BJ (cell line): ENCODE measurements around the gene LRRC2. TPM values are rescaled to one million over a fixed set of nuclear protein-coding genes. Genes with fewer than 3 reads are reported as not detected.

ENCODE experiments used
- CTCF ChIA-PET: fragments of 350-600 bp; formaldehyde crosslinking; extraction: SDS; loops from one replicate; lab custom pipeline; 2021; ENCODE audit warnings: antibody characterized with exemption, inconsistent platforms; lab: Yijun Ruan, JAX
- POLR2A ChIA-PET: fragments of 300-600 bp; sonication (Branson Sonifier 250); formaldehyde crosslinking; extraction: SDS; loops from one replicate; lab custom pipeline; 2021; ENCODE audit warnings: antibody characterized with exemption; lab: Charles Lee
- DNase-seq: peaks from one replicate; pipeline ENCODE4 v3.0.0-alpha.2; 2011; ENCODE audit warnings: low read depth
- H3K27me3 ChIP-seq: 2 replicates; pipeline ENCODE4 v1.6.0; 2011; ENCODE audit warnings: low read length; ENCODE audit not compliant: control insufficient read depth, insufficient read depth
- H3K36me3 ChIP-seq: 2 replicates; pipeline ENCODE4 v1.5.1; 2011; ENCODE audit warnings: low read length; ENCODE audit not compliant: control insufficient read depth, insufficient read depth
- H3K4me3 ChIP-seq: 2 replicates; pipeline ENCODE4 v1.5.1; 2011; ENCODE audit warnings: low read depth, mild to moderate bottlenecking, control low read depth, low read length
- polyA plus RNA-seq: library from polyadenylated mRNA; depleted of rRNA; stranded (reverse); fragments of >200 nt; gene quantifications from 2 replicates; pipeline ENCODE4 v1.2.3, GENCODE V29; 2011
- TF ChIP-seq, protein P1 (sequence below): IDR thresholded peaks from 2 replicates; pipeline ENCODE4 v1.5.1; 2011; ENCODE audit warnings: low read depth, mild to moderate bottlenecking, control low read depth, inconsistent platforms, low read length, moderate library complexity; ENCODE audit not compliant: insufficient read depth

LRRC2 gene
- polyA plus RNA-seq, 1 experiment = 0.55 TPM

DNA sequence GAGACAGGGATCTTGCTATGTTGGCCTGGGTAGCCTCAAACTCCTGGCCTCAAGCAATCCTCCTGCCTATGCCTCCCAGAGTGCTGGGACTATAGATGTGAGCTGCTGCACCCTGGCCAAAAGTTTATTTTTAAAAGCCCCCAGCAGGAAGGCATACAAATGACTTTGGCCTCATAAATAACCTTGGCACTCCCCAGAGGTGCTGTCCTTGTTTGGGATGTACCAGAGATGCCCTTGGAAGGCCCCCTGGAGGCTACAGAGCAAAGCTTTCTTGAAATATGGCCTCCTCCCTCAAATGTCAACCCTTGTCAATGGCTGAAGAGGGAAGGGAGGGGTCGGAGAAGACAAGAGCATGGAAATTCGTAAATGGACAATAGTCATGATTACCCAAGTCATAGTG, 82.3 kb downstream of the LRRC2 start:
- POLR2A ChIA-PET = no interaction called here
- no peak overlapping the region for H3K4me3 ChIP-seq
- no peak for DNase-seq
- TF ChIP-seq, protein P1, sequence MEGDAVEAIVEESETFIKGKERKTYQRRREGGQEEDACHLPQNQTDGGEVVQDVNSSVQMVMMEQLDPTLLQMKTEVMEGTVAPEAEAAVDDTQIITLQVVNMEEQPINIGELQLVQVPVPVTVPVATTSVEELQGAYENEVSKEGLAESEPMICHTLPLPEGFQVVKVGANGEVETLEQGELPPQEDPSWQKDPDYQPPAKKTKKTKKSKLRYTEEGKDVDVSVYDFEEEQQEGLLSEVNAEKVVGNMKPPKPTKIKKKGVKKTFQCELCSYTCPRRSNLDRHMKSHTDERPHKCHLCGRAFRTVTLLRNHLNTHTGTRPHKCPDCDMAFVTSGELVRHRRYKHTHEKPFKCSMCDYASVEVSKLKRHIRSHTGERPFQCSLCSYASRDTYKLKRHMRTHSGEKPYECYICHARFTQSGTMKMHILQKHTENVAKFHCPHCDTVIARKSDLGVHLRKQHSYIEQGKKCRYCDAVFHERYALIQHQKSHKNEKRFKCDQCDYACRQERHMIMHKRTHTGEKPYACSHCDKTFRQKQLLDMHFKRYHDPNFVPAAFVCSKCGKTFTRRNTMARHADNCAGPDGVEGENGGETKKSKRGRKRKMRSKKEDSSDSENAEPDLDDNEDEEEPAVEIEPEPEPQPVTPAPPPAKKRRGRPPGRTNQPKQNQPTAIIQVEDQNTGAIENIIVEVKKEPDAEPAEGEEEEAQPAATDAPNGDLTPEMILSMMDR = no peak
- no peaks in the 10 kb centered on the region for H3K36me3 ChIP-seq
- CTCF ChIA-PET = interaction anchor here (0.6 to 3.1 kb wide), 3 partner anchors 74 to 200 kb away, joined by 3 to 15 read pairs (median 13); no protein-coding TSS in a partner anchor
- no peaks in the 10 kb centered on the region; the same call in 1 of the 2 replicates for H3K27me3 ChIP-seq

- POLR2A ChIA-PET = no interaction called here
- Histone ChIP-seq H3K36me3 (no peaks in the 10 kb centered on the region), H3K27me3 (peaks cover under 1% of the 10 kb centered on the region; the same call in 1 of the 2 replicates), H3K4me3 (no peak overlapping the region)
- no peak for DNase-seq
- TF ChIP-seq, protein P1 = no peak
- CTCF ChIA-PET = interaction anchor here (0.8 to 3.1 kb wide), 5 partner anchors 12 to 147 kb away, joined by 3 to 15 read pairs (median 5); no protein-coding TSS in a partner anchor
These were observed 83.3 kb downstream of the LRRC2 start for GRCh38 chr3:46482632-46483350.

- ChIA-PET POLR2A (no interaction called here), CTCF (interaction anchor here (0.7 to 2.0 kb wide), 3 partner anchors 14 to 148 kb away, joined by 3 to 6 read pairs (median 4); no protein-coding TSS in a partner anchor)
- Histone ChIP-seq H3K27me3 (peaks cover 5% of the 10 kb centered on the region), H3K4me3 (no peak overlapping the region), H3K36me3 (no peaks in the 10 kb centered on the region)
- DNase-seq = no peak
- TF ChIP-seq, protein P1 = no peak
These were observed 84.5 kb downstream of the LRRC2 start for GRCh38 chr3:46481636-46482035.

DNA sequence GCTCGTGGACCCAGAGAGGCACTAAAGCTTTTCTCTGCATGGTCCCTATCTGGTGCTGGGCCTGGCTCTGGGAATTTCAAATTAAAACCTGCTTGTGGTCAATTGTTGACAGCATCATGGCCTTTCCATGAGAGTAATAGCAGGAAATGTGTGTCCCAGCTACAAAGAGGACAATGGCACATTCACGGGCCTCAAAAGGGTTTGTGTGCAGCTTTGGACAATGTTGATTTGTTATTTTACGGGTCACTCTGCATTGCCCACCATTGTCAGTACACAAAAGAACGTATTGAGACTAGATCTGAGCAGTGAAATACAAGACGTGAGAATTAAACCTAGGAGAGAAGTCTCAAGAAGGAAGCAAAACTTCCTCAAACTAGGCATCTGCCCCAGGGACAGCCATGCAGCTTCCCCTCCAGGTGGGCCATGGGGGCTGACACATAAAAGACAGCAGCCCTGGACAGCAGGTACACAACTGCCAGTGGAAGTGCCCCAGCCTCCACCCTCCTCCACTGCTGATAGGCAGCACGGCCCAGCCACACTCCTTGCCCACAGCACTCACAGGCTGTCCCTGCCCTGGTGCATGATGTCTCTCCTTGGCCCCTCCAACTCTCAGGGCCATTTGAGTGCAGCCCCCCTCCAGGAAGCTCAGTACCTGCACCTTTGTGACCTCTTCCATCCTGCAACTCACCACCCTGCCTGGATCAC, 85.5 kb downstream of the LRRC2 start:
- POLR2A ChIA-PET = no interaction called here
- peaks cover 5% of the 10 kb centered on the region for H3K27me3 ChIP-seq
- TF ChIP-seq, protein P1 = no peak
- H3K36me3 ChIP-seq = no peaks in the 10 kb centered on the region
- no peak overlapping the region for H3K4me3 ChIP-seq
- CTCF ChIA-PET = interaction anchor here (0.7 to 2.1 kb wide), 3 partner anchors 8 to 149 kb away, joined by 4 to 17 read pairs (median 6); no protein-coding TSS in a partner anchor
- no peak for DNase-seq

DNA sequence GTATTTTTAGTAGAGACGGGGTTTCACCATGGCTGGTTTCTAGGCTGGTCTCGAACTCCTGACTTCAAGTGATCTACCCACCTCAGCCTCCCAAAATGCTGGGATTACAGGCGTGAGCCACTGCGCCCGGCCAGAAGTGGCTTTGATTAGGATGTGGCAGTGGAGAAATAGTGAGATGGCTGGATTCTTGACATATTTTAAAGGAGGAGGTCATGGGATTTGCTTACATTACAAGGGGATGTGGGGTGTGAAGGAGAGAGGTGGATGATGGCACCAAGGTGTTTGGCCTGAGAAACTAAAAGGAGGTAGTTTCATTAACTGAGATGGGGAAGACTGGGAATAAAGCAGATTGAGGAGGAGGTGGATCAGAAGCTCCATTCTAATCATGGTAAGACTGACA, 86.4 kb downstream of the LRRC2 start:
- Histone ChIP-seq H3K36me3 (no peaks in the 10 kb centered on the region), H3K27me3 (peaks cover 5% of the 10 kb centered on the region), H3K4me3 (no peak overlapping the region)
- ChIA-PET CTCF (interaction anchor here (1.4 to 2.1 kb wide), 2 partner anchors 9 to 36 kb away, joined by 3 to 17 read pairs; no protein-coding TSS in a partner anchor), POLR2A (no interaction called here)
- TF ChIP-seq, protein P1 = no peak
- DNase-seq = no peak
